Neural cell (in vitro differentiated cells): ENCODE measurements around the gene PIGS.

ENCODE experiments used
- EZH2 ChIP-seq: fragments of 200-600, 300-800 bp; shearing (Covaris generic), sonication (generic); IDR thresholded peaks from 2 replicates; pipeline ENCODE4 v1.6.1; 2014; ENCODE audit warnings: antibody characterized with exemption, low read length, borderline replicate concordance, mild to moderate bottlenecking; ENCODE audit not compliant: insufficient read depth, poor library complexity, severe bottlenecking
- RAD21 ChIP-seq: fragments of 450-650 bp; conservative IDR thresholded peaks from 2 replicates; pipeline ENCODE4 v1.6.1; 2014; ENCODE audit warnings: antibody characterized with exemption, mild to moderate bottlenecking, moderate library complexity

- TF ChIP-seq RAD21 = no peak
- TF ChIP-seq EZH2 = no peak
Observed at GRCh38 chr17:28599311-28600184, 28.2 kb upstream of the PIGS start.
